ENCODE measurements around the gene DDN. TPM values are rescaled to one million over a fixed set of nuclear protein-coding genes. Genes with fewer than 3 reads are reported as not detected.

DDN gene
- polyA plus RNA-seq, 3 donors = 0.10 to 0.12 TPM; not detected in 1

DNA sequence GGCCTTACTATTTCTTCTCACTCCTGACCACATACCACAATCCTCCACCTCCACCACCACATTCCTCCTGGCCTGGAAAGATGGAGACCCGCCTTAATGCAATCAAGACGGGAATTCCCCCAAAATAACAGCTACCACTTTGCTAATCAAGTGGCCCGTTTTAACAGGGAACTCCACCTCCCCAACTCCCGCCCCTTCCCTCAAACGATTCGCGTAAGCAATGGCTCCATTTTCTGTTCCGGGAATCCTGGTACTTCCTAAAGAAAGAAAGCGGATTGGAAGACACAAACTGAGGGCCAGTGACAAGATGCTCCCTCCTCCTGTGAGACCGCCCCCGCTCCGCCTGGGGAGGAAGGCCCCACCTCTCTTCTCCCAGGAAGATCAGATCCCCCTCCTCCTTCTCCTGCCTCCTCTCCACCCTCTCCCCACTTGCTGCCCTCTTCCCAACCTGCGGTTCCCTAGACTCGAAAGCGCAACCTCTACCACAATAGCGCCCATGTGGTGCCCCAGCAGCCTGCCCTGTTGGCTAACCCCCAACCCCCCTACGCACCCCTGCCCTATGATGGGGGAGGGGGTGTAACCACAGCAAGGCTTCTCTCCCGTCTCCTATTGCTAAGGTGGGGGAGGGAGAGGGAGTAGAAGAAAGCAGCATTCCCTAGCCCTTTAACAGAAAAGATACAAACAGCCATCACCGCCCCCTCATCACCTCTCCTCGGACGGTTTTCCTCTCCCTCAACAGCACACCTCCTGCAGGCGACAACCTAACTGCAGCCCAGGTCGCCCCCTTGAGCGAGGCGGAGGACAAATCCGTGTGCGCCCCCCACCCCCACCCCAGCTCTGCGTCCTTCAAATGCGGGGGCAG, 42.7 kb downstream of the DDN start:
- peak overlapping the region; percentile 55 for H3K27ac ChIP-seq (ENCODE audit: low read depth, low read length)

GRCh38 chr12:48954841-48955501, 44.2 kb downstream of the DDN start:
- 64 to 85% (median 64%) methylated on average over 3 of the region's 3 CpGs for WGBS, 3 donors
- H3K27ac ChIP-seq (ENCODE audit: low read depth, low read length) = no peak overlapping the region

More for the DNA sequence above, 42.7 kb downstream of the DDN start:
- 0 to 2% (median 1%) methylated on average over 23 to 28 of the region's 29 CpGs for WGBS, 3 donors

- WGBS, 3 donors = 93 to 97% (median 95%) methylated on average over 3 of the region's 3 CpGs
- H3K27ac ChIP-seq (ENCODE audit: low read depth, low read length) = no peak overlapping the region
These were observed 45.1 kb downstream of the DDN start for GRCh38 chr12:48954061-48954460.

DNA sequence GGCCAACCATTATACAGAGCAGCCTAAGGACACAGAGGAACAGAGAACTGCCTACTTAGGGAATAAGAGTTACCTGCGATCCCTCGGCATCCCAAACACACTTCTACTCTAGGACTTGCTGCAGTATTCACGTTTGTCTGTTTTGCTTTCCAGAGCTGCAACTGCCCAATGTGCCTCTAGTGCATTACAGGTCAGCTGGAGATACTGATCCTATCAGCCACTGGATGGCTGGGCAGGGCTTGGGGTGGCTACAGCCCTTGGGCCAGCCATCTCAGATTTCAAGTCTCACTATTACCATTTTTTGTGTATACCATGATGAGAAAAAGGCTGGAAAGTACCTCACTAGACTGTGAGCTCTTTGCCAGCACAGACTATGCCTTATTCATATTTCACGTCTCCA, 46.5 kb downstream of the DDN start:
- no peak overlapping the region for H3K27ac ChIP-seq (ENCODE audit: low read depth, low read length)
- WGBS, 3 donors = 88 to 93% (median 88%) methylated on average over 4 of the region's 4 CpGs

DNA sequence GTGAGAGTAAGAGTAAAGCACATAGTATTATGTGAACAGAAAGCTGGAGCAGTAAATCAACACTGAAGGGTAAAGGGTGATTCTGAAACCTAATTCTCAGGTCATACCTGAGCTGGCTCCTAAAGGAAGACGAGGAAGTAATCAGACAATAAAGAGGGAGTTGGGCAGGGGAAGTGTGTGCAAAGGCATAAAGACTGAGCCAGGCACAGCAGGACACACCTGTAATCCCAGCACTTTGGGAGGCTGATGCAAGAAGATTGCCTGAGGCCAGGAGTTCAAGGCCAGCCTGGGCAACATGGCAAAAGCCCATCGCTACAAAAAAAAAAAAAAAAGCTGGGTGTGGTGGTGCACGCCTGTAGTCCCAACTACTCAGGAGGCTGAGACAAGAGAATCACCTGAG, 51.4 kb downstream of the DDN start:
- no peak overlapping the region for H3K27ac ChIP-seq (ENCODE audit: low read depth, low read length)
- 86 to 91% (median 91%) methylated on average over 3 of the region's 3 CpGs for WGBS, 3 donors

DNA sequence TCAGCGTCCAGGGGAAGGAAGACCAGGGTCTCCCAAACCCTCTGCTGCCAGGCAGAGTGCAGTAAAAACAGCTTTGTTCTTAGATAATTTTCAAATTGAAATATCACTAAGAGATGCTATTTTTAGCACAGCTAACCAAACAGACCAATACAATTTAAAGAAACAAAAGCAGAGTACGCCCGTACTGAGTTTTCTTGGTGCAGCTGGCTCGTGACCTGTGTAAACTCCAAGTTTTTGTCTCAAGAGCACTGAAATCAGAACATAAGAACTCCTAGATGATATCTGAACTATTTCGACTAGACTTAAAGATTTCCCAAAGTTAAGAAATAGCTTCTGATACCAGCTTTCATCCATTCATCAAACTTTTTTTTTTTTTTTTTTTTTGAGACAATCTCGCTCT, 52.2 kb downstream of the DDN start:
- WGBS, 3 donors = 46 to 90% (median 85%) methylated on average over 6 of the region's 6 CpGs
- H3K27ac ChIP-seq (ENCODE audit: low read depth, low read length) = no peak overlapping the region

DNA sequence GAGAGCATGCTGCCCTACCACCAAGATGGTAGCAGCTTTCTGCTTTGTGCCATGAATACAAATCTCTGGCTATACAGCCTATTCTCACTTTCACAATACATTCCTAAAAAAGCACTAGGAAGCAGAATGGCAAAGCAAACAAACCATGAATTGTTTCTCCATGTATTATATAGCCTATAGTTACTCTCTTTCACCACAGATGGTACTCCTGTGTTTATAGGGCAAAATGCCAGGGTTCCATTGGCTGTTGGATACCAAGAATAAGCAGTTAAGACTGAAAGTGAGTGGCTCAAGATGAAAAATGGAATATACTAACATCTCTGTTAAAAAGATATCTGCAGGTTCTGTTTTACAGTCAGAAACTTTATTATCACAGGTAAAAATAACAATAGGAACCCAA, 53.0 kb downstream of the DDN start:
- H3K27ac ChIP-seq (ENCODE audit: low read depth, low read length) = no peak overlapping the region

Other genes with a start within 250 kb of the DDN start
- gene ADCY6, start 210.3 kb downstream of the DDN start, polyA plus RNA-seq = 10 to 100 TPM; 17.9 to 62.3 (median 28.0) TPM
- gene CACNB3, start 180.9 kb downstream of the DDN start, polyA plus RNA-seq = 10 to 100 TPM in 1 of 3 donors, 1 to 10 TPM in 2; 3.1 to 16.6 (median 6.9) TPM
- 10 to 100 TPM; 33.2 to 42.7 (median 33.4) TPM for gene DDX23, start 147.2 kb downstream of the DDN start, polyA plus RNA-seq
- gene RND1, start 133.5 kb downstream of the DDN start, polyA plus RNA-seq = 10 to 100 TPM in 1 of 3 donors, 1 to 10 TPM in 2; 2.1 to 12.4 (median 9.0) TPM
- 100 to 1,000 TPM in 1 of 3 donors, 10 to 100 TPM in 2; 30.5 to 156 (median 45.0) TPM for gene FKBP11, start 73.9 kb downstream of the DDN start, polyA plus RNA-seq
- 10 to 100 TPM; 26.8 to 73.8 (median 68.1) TPM for gene ARF3, start 41.9 kb downstream of the DDN start, polyA plus RNA-seq
- 1 to 10 TPM in 1 of 3 donors, under 1 TPM in 2; 0.17 to 1.9 (median 0.70) TPM for gene WNT10B, start 27.6 kb downstream of the DDN start, polyA plus RNA-seq
- not detected for gene WNT1, start 21.1 kb downstream of the DDN start, polyA plus RNA-seq
- gene PRKAG1, start 19.4 kb upstream of the DDN start, polyA plus RNA-seq = 10 to 100 TPM; 33.6 to 59.4 (median 54.5) TPM
- 10 to 100 TPM; 12.6 to 41.6 (median 23.4) TPM for gene KMT2D, start 61.4 kb upstream of the DDN start, polyA plus RNA-seq
- 1 to 10 TPM in 1 of 3 donors, under 1 TPM in 2; 0.53 to 2.6 (median 0.55) TPM for gene RHEBL1, start 70.6 kb upstream of the DDN start, polyA plus RNA-seq
- gene DHH, start 95.4 kb upstream of the DDN start, polyA plus RNA-seq = 1 to 10 TPM in 2 of 3 donors, under 1 TPM in 1; 0.22 to 1.8 (median 1.5) TPM
- 10 to 100 TPM; 22.5 to 38.7 (median 28.2) TPM for gene LMBR1L, start 111.5 kb upstream of the DDN start, polyA plus RNA-seq
- gene TUBA1B, start 132.0 kb upstream of the DDN start, polyA plus RNA-seq = 100 to 1,000 TPM; 184 to 751 (median 746) TPM
- gene TUBA1A, start 189.7 kb upstream of the DDN start, polyA plus RNA-seq = 100 to 1,000 TPM in 2 of 3 donors, 10 to 100 TPM in 1; 51.3 to 167 (median 154) TPM

Data from adipose tissue (tissue), 3 donors.